H1 (cell line): ENCODE data around the gene HJURP. TPM values are rescaled to one million over a fixed set of nuclear protein-coding genes. Genes with fewer than 3 reads are reported as not detected.

ENCODE experiments used
- ATF3 ChIP-seq: IDR thresholded peaks from 2 replicates; pipeline ENCODE4 v1.6.1; 2011; ENCODE audit warnings: low read depth, mild to moderate bottlenecking, low read length; ENCODE audit not compliant: insufficient read depth
- CREB1 ChIP-seq: IDR thresholded peaks from 2 replicates; pipeline ENCODE4 v1.6.1; 2012; ENCODE audit warnings: inconsistent platforms
- RNF2 ChIP-seq: fragments of 200-900, 300-1000 bp; sonication (generic); IDR thresholded peaks from 2 replicates; pipeline ENCODE4 v1.7.1; 2016; ENCODE audit warnings: borderline replicate concordance, low read depth, mild to moderate bottlenecking, antibody characterized with exemption, low read length; ENCODE audit not compliant: poor library complexity, severe bottlenecking; ENCODE audit errors: missing control alignments
- SP2 ChIP-seq: IDR thresholded peaks from 2 replicates; pipeline ENCODE4 v1.6.1; 2012; ENCODE audit warnings: mild to moderate bottlenecking, low read length, inconsistent platforms
- SRF ChIP-seq: IDR thresholded peaks from 2 replicates; pipeline ENCODE4 v1.6.1; 2011; ENCODE audit warnings: mild to moderate bottlenecking, low read depth, low read length, moderate library complexity
- YY1 ChIP-seq: IDR thresholded peaks from 2 replicates; pipeline ENCODE4 v1.6.1; 2011; ENCODE audit warnings: low read depth, mild to moderate bottlenecking, low read length
- ZNF274 ChIP-seq: IDR thresholded peaks from 2 replicates; pipeline ENCODE4 v1.7.0; 2012; ENCODE audit warnings: low read length, borderline replicate concordance; ENCODE audit errors: extremely low read depth
- polyA plus RNA-seq, 7 experiments: library from polyadenylated mRNA; depleted of rRNA in 3 of 7; stranded (reverse) in 5 of 7; unstranded in 2 of 7; fragments of >200 nt in 5 of 7; fragments of 200-250 nt in 2 of 7; gene quantifications; 1 replicate in 5 of 7; 2 replicates in 1 of 7; 4 replicates in 1 of 7; pipeline versions ENCODE4 v1.2.1 to v1.2.3, GENCODE V29; 2011 to 2013; ENCODE audit warnings: missing spikeins in 2 of 7, mixed read lengths in 2 of 7
- total RNA-seq: library from RNA; stranded (reverse); fragmentation: NEBNext Ultra II Directional; extraction: Animal tissue kit (Norgen Biotek cat#: 25700); gene quantifications from 2 replicates; pipeline ENCODE4 v1.2.1, GENCODE V29; 2021

HJURP gene
- total and polyA plus RNA-seq, 2 of the 8 experiments (the other 6 are each of a cell fraction or from before 2014, with no cell fraction given), result 49.3 to 60.5 TPM

GRCh38 chr2:233807966-233808935 is 46.1 kb downstream of the HJURP start (continued):
- TF ChIP-seq YY1 (no peak), ATF3 (no peak), ZNF274 (no peak), SP2 (no peak), RNF2 (no peak), CREB1 (no peak), SRF (no peak)
- TF ChIP-seq, all 59 proteins: peak for 0
